NCI-H2171 (cell line): ENCODE data around the gene PDE6B.
"Not testable (repeated sequence)": the region's sequence is repeated elsewhere in the genome, so short reads cannot be mapped to it uniquely, and the experiment has no call there.

ENCODE experiments used
- DNase-seq: peaks from one replicate; lab custom pipeline; 2025; lab: John Stamatoyannopoulos, UW

The PDE6B gene

GRCh38 chr4:656436-657337, 31.3 kb downstream of the PDE6B start:
- no peak for DNase-seq

- DNase-seq, result no peak
These were observed 32.0 kb downstream of the PDE6B start for GRCh38 chr4:657338-657833.

- DNase-seq, result no peak
These were observed 32.7 kb downstream of the PDE6B start for GRCh38 chr4:657834-658667.

GRCh38 chr4:658681-659667, 33.6 kb downstream of the PDE6B start:
- DNase-seq, result no peak

GRCh38 chr4:659851-660250, 34.5 kb downstream of the PDE6B start:
- DNase-seq, result no peak

GRCh38 chr4:660401-660800, 35.0 kb downstream of the PDE6B start:
- no peak for DNase-seq

- DNase-seq, result no peak
These were observed 35.9 kb downstream of the PDE6B start for GRCh38 chr4:661231-661630.

- no peak for DNase-seq
These were observed 36.7 kb downstream of the PDE6B start for GRCh38 chr4:661881-662761.

- no peak for DNase-seq
These were observed 37.7 kb downstream of the PDE6B start for GRCh38 chr4:663046-663437.

GRCh38 chr4:663438-664428, 38.4 kb downstream of the PDE6B start:
- DNase-seq, result peak; percentile 54

- DNase-seq, result no peak
These were observed 39.4 kb downstream of the PDE6B start for GRCh38 chr4:664713-665231.

- no peak for DNase-seq
These were observed 40.0 kb downstream of the PDE6B start for GRCh38 chr4:665381-665750.

- no peak for DNase-seq
These were observed 40.5 kb downstream of the PDE6B start for GRCh38 chr4:665751-666435.

GRCh38 chr4:666436-666810, 41.0 kb downstream of the PDE6B start:
- DNase-seq, result no peak

GRCh38 chr4:666822-667544, 41.6 kb downstream of the PDE6B start:
- DNase-seq, result no peak

- no peak for DNase-seq
These were observed 42.2 kb downstream of the PDE6B start for GRCh38 chr4:667545-667925.

- not testable (repeated sequence) for DNase-seq
These were observed 42.8 kb downstream of the PDE6B start for GRCh38 chr4:668219-668618.
